Natural killer cell (primary cell): ENCODE measurements around the gene ARSG. TPM values are rescaled to one million over a fixed set of nuclear protein-coding genes. Genes with fewer than 3 reads are reported as not detected.

Source experiments
- ATAC-seq, 3 donors: fragments of 150-1000 bp in 2 of 3; fragments of 200-7000 bp in 1 of 3; cut with Tn5 transposase; 1 replicate in 1 of 3; 2 replicates in 2 of 3; pipeline ENCODE4 v1.10.0; 2021; ENCODE audit warnings: mild to moderate bottlenecking in 2 of 3, moderate library complexity in 2 of 3
- DNase-seq, 2 donors: peaks; one replicate each; pipeline versions ENCODE4 v3.0.0 to v3.0.0-alpha.2; 2013 to 2021; ENCODE audit warnings: mixed read lengths in 1 of 2
- H3K27ac ChIP-seq: one replicate; pipeline ENCODE4 v1.5.1; 2013; ENCODE audit warnings: mild to moderate bottlenecking, low read length
- H3K27me3 ChIP-seq: one replicate; pipeline ENCODE4 v1.6.1; 2013; ENCODE audit warnings: low read length; ENCODE audit not compliant: control insufficient read depth, insufficient read depth
- H3K36me3 ChIP-seq: one replicate; pipeline ENCODE4 v1.6.1; 2013; ENCODE audit warnings: low read length; ENCODE audit not compliant: control insufficient read depth, insufficient read depth
- H3K4me1 ChIP-seq: one replicate; pipeline ENCODE4 v1.6.1; 2013; ENCODE audit warnings: low read length; ENCODE audit not compliant: control insufficient read depth, insufficient read depth
- H3K4me3 ChIP-seq: one replicate; pipeline ENCODE4 v1.5.1; 2013; ENCODE audit warnings: low read length
- H3K9me3 ChIP-seq: one replicate; pipeline ENCODE4 v1.6.1; 2013; ENCODE audit warnings: low read length; ENCODE audit not compliant: control insufficient read depth, insufficient read depth
- H3K27ac Mint-ChIP-seq, 2 donors: one replicate each; pipeline ENCODE4 v1.8.0; 2022; ENCODE audit warnings: mild to moderate bottlenecking in 2 of 2, mixed read lengths in 2 of 2, moderate library complexity in 1 of 2
- H3K27me3 Mint-ChIP-seq, 2 donors: one replicate each; pipeline ENCODE4 v1.8.0; 2022; ENCODE audit warnings: low read depth in 2 of 2, mixed read lengths in 2 of 2
- H3K36me3 Mint-ChIP-seq: one replicate; pipeline ENCODE4 v1.8.0; 2022; ENCODE audit warnings: mixed read lengths
- H3K4me1 Mint-ChIP-seq, 2 donors: one replicate each; pipeline ENCODE4 v1.8.0; 2022; ENCODE audit warnings: mixed read lengths in 2 of 2
- H3K4me3 Mint-ChIP-seq: one replicate; pipeline ENCODE4 v1.8.0; 2022; ENCODE audit warnings: mild to moderate bottlenecking, moderate library complexity, mixed read lengths
- H3K9me3 Mint-ChIP-seq, 2 donors: one replicate each; pipeline ENCODE4 v1.8.0; 2022; ENCODE audit warnings: mixed read lengths in 2 of 2
- CTCF ChIP-seq: fragments of 200-600 bp; IDR thresholded peaks from one replicate; pipeline ENCODE4 v1.8.0; 2022; ENCODE audit warnings: antibody characterized with exemption
- WGBS: methylation state at CpG from one replicate; pipeline ENCODE4 v1.1.7; 2013; ENCODE audit warnings: missing lambda C conversion rate; ENCODE audit not compliant: insufficient coverage; 5-methylcytosine and 5-hydroxymethylcytosine counted together
- intact Hi-C: fragments of 100-400 bp; cut with micrococcal nuclease; formaldehyde crosslinking; loops from one replicate; pipeline ENCODE4 v1.14.2; 2022
- total RNA-seq, 4 donors: library from RNA; stranded (reverse); fragments of 120-200 nt in 1 of 4; gene quantifications; one replicate each; pipeline versions ENCODE4 v1.2.3 to v1.2.4, GENCODE V29; 2013 to 2022

The ARSG gene
- total RNA-seq, 3 donors from 2014 or later (not counting 1 experiment from before 2014, with no cell fraction given) = 34.8 to 52.3 (median 39.3) TPM

- ATAC-seq (no peak), DNase-seq (no peak)
- intact Hi-C loops = loop anchor here (10.0 kb wide), 1 partner anchor 136 kb away; the partner anchor contains the start of genes ARSG and SLC16A6
- H3K4me3 ChIP-seq = no peak overlapping the region
- Mint-ChIP-seq H3K4me3 (no peak overlapping the region), H3K9me3 (no peaks in the 10 kb centered on the region), H3K27ac (peak overlapping the region; percentile 11 to 38), H3K27me3 (no peaks in the 10 kb centered on the region), H3K36me3 (peaks cover 17% of the 10 kb centered on the region), H3K4me1 (peaks cover 5 to 12% of the 10 kb centered on the region in 2 donors)
- TF ChIP-seq CTCF = no peak
- H3K27ac ChIP-seq = no peak overlapping the region
- WGBS = 92% methylated on average over 13 of the region's 13 CpGs
- peaks cover 5% of the 10 kb centered on the region for H3K4me1 ChIP-seq
- H3K27me3 ChIP-seq = no peaks in the 10 kb centered on the region
- H3K9me3 ChIP-seq = no peaks in the 10 kb centered on the region
- peaks cover 66% of the 10 kb centered on the region for H3K36me3 ChIP-seq
Measured at GRCh38 chr17:68431045-68431608, 139.8 kb downstream of the ARSG start.

- Histone ChIP-seq H3K36me3 (peaks cover 62% of the 10 kb centered on the region), H3K4me1 (peaks cover 10% of the 10 kb centered on the region), H3K9me3 (no peaks in the 10 kb centered on the region), H3K4me3 (no peak overlapping the region), H3K27ac (no peak overlapping the region), H3K27me3 (no peaks in the 10 kb centered on the region)
- no peak for TF ChIP-seq CTCF
- H3K36me3 Mint-ChIP-seq = peaks cover 17% of the 10 kb centered on the region
- peak overlapping the region; percentile 11 to 38 for H3K27ac Mint-ChIP-seq
- H3K9me3 Mint-ChIP-seq = no peaks in the 10 kb centered on the region
- WGBS = 70% methylated on average over 15 of the region's 15 CpGs
- peak in 1 of 2 donors; percentile 76 for DNase-seq
- no peak overlapping the region for H3K4me3 Mint-ChIP-seq
- H3K4me1 Mint-ChIP-seq = peaks cover 11 to 18% of the 10 kb centered on the region in 2 donors
- peak in 1 of 3 donors; percentile 34 for ATAC-seq
- H3K27me3 Mint-ChIP-seq = no peaks in the 10 kb centered on the region
- intact Hi-C loops = loop anchor here (10.0 kb wide), 1 partner anchor 137 kb away; the partner anchor contains the start of genes ARSG and SLC16A6
Measured at GRCh38 chr17:68431661-68432071, 140.4 kb downstream of the ARSG start.

GRCh38 chr17:68432086-68432864 lies 141.0 kb downstream of the ARSG start:
- ATAC-seq (no peak), DNase-seq (no peak)
- intact Hi-C loops = loop anchor here (10.0 kb wide), 1 partner anchor 137 kb away; the partner anchor contains the start of genes ARSG and SLC16A6
- Mint-ChIP-seq H3K4me1 (peaks cover 17 to 24% of the 10 kb centered on the region in 2 donors), H3K27ac (peak overlapping the region in 1 of 2 donors; percentile 11), H3K36me3 (peaks cover 17% of the 10 kb centered on the region), H3K27me3 (no peaks in the 10 kb centered on the region), H3K4me3 (no peak overlapping the region), H3K9me3 (no peaks in the 10 kb centered on the region)
- Histone ChIP-seq H3K27me3 (no peaks in the 10 kb centered on the region), H3K9me3 (no peaks in the 10 kb centered on the region), H3K36me3 (peaks cover 57% of the 10 kb centered on the region), H3K4me1 (peaks cover 16% of the 10 kb centered on the region), H3K4me3 (no peak overlapping the region), H3K27ac (no peak overlapping the region)
- WGBS = 94% methylated on average over 14 of the region's 14 CpGs
- TF ChIP-seq CTCF = no peak
